Measurements from ENCODE around the gene SS18L1.

Gene SS18L1

DNA sequence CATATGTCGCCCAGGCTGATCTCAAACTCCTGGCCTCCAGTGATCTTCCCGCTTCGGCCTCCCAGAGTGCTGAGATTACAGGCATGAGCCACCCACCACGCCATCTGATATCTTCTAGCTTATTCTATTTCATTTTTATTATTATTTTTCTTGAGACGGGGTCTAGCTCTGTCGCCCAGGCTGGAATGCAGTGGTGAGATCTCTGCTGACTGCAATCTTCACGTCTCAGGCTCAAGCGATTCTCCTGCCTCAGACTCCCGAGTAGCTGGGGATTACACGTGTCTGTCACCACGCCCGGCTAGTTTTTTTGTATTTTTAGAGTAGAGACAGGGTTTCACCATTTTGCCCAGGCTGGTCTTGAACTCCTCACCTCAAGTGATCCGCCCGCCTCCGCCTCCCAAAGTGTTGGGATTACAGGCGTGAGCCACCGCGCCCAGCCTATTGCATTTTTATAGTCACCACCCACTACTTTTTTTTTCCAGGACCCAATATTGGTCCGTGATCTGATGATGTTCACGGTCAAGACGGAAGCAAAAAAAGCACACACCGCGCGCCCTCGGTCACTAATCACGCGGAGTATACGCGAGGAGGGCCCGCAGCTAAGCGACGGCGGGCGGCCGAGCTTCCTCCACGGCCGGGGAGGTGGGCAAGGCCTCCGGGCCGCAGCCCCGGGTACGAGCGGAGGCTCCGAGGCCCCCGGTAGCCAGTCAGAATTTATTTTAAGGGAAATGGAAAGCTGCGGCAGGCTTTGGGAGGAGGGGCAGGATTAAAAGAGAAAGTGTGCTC, 22.4 kb upstream of the SS18L1 start:
- DNase-seq: no peak

DNA sequence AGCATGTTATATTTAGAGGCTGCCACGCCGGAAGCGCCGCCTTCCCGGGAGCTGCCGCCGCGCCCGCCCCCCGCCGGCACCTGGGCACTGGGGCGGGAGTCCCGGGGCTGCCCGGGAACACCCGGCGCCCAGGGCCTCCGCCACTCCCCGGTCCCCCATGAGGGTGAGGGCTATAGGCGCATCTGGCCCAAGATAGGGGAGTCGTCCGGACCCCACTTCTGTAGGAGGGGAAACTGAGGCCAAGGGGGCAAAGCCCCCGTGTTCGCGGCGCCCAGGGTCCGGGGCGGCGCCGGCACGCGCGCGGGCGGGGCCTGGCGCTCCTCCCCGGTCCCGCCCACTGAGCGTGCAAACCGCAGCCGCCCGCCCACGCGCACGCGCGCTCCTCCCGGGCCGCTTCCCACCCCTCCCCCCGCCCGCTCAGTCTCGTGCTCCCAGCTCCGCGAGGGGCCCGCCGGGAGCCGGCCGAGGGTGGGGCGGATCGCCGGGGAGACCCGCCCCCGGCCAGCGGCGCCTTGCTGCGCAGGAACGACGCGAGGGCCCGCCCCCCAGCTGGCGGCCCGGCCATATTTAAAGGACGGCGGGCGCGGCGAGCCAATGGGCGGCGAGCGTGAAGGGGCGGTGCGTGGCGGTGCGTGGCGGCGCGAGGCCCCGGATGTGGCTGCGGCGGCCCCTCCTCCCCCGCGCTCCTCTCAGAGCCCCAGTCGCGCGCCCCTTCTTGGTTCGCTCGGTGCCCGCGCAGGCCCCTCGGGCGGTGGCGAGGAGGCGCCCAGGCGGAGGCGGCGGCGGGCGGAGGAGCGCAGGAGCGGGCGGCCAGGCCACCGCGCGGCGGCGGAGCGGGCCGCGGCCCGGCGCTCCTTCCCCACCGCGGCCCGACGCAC, 21.6 kb upstream of the SS18L1 start, which contains the start of gene LSM14B:
Gene LSM14B, plus strand, starts transcription at position 700 of the 878 bp plus-strand sequence. CDS start 192 bp downstream, outside the sequence.
- DNase-seq: peak; percentile 98 to 99

DNA sequence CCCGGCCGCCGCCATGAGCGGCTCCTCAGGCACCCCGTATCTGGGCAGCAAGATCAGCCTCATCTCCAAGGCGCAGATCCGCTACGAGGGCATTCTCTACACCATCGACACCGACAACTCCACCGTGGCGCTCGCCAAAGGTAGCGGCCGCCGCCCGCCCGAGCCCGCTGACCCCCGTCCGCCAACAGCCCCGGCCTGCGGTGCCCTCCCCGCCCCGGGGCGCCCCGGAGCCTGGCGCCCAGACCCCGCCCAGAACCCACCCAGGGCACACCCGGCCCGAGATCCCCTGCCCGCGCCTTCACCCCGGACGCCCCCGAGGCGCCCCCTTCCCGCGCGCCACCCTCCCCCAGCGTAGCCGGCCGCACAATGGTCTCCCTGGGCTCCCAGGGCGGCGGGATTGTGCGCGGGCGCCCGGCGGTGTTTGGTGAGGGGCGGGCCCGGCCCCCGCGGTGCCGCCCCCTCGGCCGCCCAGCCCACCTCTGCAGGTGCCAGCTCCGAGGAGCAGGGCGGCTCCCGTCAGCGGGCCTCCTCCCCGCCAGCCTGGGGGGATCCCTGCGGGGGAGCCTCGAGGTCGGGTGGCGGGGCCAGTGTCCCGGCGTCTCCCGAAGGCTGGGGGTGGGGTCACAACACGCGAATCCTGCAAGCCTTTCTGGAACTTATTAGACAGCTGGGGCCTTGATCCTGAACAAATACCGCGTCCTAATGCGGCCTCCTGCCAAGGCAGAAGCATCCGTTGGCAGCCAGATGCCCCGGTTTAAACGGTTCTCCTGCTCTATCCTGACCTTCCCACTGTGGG, 20.7 kb upstream of the SS18L1 start:
- DNase-seq: peak; percentile 35 to 45

DNA sequence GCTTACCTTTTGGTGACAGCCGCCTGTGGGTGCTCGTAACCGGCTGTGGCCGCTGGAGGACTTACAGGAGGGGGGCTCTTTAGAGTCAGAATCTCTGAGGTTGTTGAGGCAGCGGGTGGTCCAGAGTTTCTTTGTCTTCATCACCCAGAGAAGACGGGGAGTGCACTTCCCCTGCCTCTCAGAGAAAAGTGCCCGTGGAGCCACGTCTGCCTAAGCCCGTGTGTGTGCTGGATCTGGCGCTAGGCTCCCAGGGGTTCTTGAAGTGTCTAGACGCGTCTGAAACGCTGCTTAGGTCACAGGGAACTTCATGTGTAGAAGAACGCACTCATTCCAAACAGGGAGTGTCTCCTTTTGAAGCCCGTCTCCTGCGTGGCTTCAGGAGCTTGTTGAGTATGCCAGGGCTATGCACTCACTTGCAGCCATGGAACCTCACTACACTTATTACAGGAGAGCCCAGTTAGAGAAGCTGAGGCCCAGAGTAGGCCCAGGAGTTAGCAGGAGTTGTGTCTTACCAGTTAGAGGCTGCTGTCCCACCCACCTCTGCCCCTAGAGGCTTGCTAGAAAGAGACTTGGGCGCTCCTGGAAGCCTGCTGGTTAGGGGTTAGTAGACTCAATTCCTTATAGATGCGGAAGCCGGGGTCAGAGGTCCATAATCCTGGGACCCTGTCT, 20.0 kb upstream of the SS18L1 start:
- no peak for DNase-seq

DNA sequence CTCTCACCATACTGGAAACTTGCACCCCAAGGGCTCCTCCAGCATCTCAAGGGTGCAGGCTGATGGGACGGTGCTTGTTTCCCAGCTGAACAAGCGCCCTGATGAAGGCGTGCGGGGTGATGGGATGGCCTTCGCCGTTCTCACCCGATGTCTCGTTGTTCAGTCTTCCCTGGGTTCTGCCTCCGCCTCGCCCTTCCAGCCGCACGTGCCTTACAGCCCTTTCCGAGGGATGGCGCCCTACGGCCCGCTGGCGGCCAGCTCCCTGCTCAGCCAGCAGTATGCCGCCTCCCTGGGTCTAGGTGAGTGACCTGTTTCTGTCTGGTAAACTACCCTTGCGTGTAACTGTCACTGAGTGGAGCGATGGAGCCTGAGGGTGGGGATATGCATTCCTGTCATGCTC, 17.4 kb upstream of the SS18L1 start:
- no peak for DNase-seq

DNA sequence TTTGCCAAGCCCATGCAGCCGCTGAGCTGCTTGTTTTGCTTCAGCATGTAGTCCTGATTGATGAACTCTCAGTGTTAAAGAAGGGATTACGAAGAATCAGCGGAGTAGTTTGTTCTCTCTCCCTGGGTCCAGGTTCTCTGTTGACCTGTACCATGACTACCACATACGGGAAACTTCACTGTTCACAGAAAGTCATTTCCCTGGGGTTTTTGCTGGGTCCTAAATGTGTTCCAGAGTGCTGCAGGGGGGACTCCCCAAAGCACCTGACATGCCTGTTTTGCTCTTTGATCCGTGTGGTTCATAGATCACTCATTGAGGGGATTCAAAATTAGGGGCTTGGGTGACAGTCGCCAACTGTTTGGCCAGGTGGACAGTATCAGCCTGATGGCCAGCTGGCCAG, 15.8 kb upstream of the SS18L1 start:
- no peak for DNase-seq

DNA sequence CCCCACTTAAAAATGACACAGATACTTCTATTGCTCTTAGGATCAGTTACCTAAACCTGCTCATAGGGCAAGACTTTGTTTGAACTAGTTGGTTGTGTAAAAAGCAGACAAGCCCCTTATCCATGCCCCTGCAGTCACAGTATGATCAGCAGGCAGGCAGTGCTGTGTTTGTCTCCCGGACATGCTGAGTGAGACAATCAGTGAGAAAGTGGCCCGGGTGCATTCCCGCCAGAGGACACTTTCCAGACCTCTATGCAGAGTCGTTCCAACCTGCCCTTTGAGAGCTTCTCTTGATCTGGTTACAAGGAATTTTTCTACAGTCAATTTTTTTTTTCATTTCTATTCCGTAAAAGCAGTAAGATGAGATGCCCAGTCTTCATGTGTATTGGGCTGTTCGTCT, 15.1 kb upstream of the SS18L1 start:
- DNase-seq: no peak

DNA sequence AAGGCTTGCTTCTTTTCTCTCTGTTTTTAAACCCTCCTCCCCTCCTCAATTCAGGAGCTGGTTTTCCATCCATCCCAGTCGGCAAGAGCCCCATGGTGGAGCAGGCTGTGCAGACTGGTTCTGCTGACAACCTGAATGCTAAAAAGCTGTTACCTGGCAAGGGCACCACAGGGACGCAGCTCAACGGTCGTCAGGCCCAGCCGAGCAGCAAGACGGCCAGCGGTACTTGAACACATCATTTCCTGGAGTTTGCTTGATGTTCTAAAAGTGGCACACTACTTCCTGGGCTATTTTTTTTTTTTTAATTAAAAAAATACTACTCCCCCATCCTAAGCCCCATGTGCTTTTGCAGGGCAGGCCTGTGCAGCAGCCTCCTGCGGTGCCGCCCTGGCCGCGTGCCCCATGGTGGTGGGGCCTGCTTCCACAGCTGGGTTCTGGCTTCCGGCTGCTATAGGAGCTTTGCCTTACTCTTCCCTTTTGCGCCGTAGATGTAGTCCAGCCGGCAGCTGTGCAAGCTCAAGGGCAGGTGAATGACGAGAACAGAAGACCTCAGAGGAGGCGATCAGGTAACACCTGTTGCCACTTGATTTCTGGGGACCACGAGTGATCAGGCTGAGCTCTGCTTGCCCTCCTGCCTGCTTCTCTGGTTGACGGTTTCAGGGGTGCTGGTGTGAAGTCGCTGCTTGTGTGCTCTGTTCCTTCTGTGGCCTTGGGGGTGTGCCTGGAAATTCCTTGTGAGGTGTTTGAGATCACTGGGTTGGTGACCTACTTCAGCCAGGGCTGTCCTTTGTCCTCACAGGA, 13.6 kb upstream of the SS18L1 start:
- DNase-seq: no peak

DNA sequence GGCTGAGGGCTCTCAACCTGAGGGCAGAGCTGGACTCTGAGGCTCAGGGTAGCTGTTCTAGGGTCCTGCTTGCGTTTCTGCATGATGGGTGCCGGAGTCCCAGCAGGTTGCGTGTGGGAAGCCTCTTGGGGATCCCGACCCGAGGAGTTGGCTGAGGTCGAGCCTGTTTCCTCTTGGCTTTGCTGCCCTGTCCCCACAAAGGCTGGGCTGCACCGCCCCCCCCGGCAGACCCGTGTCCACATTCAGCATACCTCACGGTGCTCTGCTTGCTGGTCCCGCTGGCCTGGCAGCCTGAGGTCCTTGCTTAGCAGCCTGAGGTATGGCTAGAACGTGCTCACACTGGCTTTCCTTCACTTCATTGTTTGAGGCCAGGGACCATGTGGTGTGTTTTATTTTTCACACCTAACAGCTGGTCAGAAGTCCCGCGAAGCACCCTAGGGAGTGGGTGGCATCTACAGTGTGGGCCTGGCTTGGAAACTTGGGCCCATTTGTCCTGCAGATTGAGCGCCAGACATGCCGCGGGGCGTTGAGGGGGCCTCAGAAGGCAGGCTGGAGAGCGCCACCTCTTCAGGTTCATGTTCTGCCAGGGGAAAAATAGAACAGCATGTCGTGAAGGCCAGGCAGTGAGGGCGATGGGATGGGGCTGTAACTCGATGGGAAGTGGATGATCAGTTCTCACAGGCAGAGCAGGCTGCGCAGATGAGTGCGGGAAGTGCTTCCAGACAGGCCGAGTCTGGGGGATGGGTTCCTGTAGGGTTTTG, 11.8 kb upstream of the SS18L1 start:
- no peak for DNase-seq

DNA sequence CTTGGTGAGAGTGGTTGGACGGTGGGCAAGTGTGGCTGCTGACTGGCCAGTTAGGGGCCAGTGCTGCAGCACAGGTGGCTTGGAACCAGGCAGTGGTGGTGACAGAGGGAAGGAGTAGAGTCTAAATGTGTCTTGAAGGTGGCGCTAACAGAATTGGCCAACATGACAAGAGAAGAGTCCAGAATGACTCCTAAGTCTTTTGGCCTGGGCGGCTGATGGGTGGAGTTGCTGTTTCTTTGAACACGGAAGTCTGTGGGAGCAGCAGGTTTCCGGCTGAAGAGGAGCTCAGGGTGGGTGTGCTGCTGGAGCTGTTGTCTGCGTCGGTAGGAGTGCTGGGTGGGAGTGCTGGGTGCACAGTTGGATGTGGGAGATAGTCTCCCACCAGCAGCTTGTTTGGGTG, 11.1 kb upstream of the SS18L1 start:
- no peak for DNase-seq

DNA sequence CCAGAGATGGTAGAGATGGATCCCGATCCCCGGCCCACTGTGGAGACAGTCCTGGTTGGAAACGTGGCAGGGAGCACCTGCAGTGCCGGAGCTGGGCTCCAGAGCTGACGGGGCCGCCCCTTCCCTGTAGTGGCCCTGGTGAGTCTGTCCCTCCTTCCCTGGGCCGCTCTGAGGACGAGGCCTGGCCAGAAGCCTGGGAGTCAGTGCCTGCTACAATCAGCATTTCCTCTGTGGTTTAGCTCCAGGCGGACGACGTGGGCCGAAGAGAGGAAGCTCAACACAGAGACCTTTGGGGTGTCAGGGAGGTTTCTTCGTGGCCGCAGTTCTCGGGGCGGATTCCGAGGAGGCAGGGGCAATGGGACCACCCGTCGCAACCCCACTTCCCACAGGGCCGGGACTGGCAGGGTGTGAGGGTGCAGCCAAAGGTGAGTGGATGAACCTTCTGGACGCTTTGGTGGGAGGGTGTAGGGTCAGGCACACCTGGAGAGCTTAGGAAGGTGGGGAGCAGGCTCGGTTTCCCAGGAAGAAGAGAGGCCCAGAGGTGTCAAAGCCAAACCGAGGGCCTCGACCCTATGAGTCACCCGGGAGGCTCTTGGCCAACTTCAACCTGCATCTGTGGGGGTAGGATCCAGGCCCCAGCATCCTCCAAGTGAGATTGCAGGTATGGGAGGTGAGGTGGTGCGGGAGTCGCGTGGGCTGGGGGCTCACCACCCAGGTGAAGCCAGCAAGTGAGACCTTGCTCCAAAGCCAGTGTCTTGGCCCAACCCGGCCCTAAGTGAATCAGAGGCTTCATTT, 10.3 kb upstream of the SS18L1 start:
- DNase-seq: no peak

DNA sequence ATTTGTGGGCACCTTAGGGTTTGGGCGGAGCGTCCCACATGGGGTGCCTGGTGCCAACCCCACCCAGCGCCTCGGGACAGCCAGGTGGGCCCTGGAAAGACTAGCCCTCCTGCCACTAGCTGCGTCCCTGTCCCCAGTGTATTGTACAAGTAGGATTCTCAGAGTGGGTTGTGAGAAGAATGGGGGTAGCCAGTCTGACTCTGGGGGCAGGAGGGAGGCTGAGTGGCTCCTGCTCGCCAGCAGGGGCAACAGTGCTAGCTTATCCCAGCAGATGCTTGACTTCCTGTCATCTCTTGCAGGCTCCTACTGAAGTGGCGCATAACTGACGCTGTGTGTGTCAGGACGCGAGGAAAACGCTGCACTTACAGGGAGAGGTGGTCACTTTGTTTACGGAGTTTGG, 9.7 kb upstream of the SS18L1 start:
- DNase-seq: no peak

DNA sequence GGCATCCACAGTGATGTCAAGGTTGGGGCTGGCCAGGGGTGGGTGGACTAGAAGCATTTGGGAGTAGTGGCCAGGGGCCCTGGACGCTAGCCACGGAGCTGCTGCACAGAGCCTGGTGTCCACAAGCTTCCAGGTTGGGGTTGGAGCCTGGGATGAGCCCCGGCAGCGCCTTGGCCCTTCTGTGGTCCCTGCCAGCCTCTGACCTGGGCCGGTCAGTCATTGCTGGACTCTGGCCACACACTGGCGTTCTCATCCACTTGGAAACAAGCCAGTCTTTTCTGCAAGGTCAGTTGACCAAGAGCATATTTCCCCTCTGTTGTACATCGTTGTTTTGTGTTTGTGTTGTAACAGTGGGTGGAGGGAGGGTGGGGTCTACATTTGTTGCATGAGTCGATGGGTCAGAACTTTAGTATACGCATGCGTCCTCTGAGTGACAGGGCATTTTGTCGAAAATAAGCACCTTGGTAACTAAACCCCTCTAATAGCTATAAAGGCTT, 8.8 kb upstream of the SS18L1 start:
- DNase-seq: no peak

DNA sequence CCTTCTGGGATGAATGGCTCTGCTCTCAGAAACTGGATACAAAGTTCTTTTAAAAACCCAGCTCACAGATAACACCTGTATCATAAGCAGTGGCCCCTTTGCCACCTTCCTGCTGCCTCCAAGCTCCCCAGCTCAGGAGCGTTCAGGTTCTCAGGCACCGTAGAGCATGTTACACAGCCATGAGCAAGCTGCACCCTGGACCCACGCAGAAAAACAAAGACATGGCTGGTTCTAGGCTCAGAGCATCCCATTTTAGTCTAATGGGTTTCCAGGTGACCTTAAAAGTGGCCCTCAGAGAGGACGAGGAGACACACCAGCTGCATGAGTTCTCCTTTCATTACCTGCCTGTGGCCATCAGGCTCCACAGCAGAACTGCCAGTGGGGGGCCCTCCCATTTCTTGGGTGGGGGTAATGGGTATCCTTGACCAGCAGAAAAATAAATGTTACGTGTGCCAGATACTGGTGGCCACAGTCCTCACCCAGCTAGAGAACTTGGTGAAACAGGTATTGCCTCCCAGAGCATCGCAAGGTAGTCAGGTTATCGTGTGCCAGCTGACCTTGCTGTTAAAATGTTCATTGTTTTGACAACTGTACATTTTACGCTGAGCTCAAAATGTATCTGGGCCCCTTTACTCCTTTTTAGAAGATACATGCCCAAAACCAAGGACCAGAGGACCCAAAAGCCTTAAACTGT, 7.8 kb upstream of the SS18L1 start:
- DNase-seq: no peak

DNA sequence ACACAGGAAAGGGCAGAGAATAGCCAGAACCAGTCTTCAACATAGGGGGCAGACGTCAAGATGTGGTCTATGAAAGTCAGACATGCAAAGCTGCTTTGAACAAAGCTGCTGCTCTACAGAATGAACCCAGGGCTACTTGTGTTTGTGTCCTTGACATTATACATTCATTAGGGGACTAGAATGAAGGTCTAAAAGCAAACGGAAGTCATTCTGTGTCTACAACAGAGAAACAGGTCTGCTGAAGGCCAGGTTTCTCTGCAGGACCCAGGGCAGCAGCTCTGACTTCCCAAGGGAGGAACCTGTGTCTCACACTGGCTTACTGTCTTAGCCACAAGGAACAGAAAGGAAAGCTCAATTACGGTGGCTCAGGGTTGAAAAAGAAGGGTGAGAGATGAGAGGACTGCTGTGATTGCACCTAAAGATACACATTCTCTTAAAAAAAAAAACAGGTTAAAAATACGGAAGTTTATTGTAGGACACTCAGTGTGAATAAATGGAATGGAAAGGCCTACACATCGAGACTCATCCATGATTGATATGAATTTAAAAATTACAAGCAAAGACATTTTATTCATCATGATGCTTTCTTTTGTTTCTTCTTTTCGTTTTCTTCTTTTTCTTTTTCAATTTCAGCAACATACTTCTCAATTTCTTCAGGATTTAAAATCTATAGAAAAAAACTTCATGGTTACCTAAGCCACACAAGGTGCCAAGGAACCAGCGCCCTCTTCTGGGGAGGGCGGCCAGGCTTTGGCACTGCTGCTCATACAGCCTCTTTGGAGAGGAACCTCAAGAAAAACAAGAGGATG, 7.1 kb upstream of the SS18L1 start:
- DNase-seq: peak; percentile 63 to 69

DNA sequence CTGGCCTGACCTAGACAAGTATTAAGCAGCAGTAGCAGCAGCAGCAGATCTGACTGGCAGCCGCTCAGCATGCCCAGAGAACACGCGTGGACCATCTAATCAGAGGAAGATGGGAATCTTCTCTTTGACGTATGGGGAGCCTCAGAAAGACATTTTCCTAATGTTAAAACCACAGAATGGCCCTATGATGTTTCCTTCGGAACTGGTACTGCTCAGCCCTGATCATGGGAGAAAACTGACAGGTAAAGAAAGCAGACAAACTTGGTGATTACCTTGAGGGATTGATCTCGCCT, 6.5 kb upstream of the SS18L1 start:
- no peak for DNase-seq

DNA sequence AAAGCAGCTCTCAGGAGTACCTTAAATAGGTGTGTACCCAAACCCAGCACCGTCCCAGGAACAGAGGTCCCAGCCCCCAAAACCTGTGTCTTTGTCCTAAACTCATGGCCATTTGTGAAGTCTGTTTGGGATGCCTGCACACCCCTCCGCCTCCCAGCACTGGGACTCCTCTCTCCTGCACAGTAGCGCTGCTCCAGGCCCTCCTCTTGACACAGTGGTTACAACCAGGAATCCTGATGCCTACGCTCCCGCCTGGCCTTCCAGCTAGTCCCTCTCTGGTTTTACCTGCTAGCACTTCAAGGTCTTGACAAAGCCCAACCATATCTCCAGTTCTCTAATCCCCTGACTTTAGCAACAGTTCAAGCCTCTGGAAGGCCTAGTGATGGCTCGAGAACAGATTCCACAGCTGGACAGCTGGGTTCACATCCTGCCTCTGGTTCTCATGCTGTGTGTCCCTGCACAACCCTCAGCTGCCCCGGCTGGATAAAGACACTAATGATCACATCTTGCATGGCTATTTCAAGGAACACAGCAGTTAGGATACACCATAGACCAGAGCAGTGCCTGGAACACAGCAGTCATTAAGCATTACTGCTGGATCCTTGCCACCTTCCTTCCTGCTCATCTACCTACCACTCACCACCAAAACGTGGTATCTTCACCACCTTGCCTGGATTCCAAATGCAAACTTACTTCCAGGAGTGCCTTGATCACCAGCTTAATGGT, 5.9 kb upstream of the SS18L1 start:
- no peak for DNase-seq

DNA sequence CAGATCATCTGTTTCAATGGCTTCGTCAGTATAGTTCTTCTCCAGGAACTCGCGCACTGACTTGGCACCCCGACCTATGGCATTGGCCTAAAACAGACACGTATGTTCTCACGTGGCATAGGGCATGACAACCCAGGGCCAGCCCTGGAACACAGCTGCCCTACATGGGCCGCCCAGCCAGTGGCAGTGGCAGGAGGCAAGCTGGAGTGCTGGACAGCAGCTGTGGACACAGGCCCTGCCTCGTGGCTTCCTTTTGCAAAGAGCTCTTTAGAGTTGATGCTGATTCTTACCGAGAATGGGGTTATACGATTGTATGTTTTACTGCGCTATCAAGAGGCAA, 5.4 kb upstream of the SS18L1 start:
- no peak for DNase-seq
